ENCODE results near the gene ZNF280B.

DNA sequence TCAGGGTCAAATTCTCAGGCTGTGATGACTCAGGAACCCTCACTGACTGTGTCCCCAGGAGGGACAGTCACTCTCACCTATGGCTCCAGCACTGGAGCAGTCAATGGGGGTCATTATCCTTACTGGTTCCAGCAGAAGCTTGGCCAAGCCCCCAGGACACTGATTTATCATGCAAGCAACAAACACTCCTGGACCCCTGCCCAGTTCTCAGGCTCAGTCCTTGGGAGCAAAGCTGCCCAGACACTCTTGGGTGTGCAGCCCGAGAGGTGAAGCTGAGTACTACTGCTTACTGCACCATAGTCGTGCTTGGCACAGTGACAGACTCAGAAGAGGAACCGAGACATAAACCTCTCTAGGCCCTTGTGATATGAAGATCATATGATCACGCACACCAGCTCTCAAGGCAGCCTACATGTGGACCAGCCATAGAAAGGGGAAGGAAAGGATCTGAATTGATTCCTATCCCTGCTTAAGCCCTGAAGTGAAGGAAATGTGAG is 58.2 kb downstream of the ZNF280B start:
- no peak for TF ChIP-seq FOXM1 (IDR thresholded peaks at IDR 0.05; ENCODE audit: borderline replicate concordance)
- no peak for TF ChIP-seq CTBP1 (IDR thresholded peaks at IDR 0.05; ENCODE audit: borderline replicate concordance)
- no peak for TF ChIP-seq ARNT (IDR thresholded peaks at IDR 0.05)
- TF ChIP-seq SP1 (IDR thresholded peaks at IDR 0.05): no peak
- TF ChIP-seq, protein P1, sequence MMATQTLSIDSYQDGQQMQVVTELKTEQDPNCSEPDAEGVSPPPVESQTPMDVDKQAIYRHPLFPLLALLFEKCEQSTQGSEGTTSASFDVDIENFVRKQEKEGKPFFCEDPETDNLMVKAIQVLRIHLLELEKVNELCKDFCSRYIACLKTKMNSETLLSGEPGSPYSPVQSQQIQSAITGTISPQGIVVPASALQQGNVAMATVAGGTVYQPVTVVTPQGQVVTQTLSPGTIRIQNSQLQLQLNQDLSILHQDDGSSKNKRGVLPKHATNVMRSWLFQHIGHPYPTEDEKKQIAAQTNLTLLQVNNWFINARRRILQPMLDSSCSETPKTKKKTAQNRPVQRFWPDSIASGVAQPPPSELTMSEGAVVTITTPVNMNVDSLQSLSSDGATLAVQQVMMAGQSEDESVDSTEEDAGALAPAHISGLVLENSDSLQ (IDR thresholded peaks at IDR 0.05): no peak
- TF ChIP-seq L3MBTL2 (conservative IDR thresholded peaks at IDR 0.05): no peak
- TF ChIP-seq NFRKB (IDR thresholded peaks at IDR 0.05): no peak
- no peak for TF ChIP-seq ZNF384 (IDR thresholded peaks at IDR 0.05)

All from HEK293T (cell line).